ENCODE measurements around the gene CHD6. TPM values are rescaled to one million over a fixed set of nuclear protein-coding genes. Genes with fewer than 3 reads are reported as not detected.

The CHD6 gene
- total and polyA plus RNA-seq, 2 experiments from 2014 or later: 41.0 to 158 TPM

DNA sequence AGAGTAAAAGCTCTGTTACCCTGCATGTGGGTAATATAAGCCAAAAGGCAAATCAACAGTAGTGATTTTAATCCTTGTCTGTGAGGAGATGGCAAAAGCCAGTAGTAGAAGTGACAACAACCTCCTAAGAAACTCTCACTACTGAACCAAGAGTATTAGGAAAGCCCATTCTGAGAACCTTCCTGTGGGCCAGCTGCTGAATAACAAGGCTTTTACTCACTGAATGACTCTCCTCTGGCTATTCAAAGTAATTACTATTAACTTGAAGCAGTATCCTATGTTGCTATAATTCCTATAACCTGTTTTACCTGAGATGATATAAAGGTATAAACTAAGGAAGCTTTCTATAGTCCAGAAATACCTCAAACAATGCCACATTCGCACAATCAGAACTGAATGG lies 55.1 kb downstream of the CHD6 start (continued):
- TF ChIP-seq, protein P1, sequence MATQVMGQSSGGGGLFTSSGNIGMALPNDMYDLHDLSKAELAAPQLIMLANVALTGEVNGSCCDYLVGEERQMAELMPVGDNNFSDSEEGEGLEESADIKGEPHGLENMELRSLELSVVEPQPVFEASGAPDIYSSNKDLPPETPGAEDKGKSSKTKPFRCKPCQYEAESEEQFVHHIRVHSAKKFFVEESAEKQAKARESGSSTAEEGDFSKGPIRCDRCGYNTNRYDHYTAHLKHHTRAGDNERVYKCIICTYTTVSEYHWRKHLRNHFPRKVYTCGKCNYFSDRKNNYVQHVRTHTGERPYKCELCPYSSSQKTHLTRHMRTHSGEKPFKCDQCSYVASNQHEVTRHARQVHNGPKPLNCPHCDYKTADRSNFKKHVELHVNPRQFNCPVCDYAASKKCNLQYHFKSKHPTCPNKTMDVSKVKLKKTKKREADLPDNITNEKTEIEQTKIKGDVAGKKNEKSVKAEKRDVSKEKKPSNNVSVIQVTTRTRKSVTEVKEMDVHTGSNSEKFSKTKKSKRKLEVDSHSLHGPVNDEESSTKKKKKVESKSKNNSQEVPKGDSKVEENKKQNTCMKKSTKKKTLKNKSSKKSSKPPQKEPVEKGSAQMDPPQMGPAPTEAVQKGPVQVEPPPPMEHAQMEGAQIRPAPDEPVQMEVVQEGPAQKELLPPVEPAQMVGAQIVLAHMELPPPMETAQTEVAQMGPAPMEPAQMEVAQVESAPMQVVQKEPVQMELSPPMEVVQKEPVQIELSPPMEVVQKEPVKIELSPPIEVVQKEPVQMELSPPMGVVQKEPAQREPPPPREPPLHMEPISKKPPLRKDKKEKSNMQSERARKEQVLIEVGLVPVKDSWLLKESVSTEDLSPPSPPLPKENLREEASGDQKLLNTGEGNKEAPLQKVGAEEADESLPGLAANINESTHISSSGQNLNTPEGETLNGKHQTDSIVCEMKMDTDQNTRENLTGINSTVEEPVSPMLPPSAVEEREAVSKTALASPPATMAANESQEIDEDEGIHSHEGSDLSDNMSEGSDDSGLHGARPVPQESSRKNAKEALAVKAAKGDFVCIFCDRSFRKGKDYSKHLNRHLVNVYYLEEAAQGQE (IDR thresholded peaks at IDR 0.05; ENCODE audit: unreplicated experiment): no peak
- TF ChIP-seq STAT1 (IDR thresholded peaks at IDR 0.05; ENCODE audit: unreplicated experiment): no peak

DNA sequence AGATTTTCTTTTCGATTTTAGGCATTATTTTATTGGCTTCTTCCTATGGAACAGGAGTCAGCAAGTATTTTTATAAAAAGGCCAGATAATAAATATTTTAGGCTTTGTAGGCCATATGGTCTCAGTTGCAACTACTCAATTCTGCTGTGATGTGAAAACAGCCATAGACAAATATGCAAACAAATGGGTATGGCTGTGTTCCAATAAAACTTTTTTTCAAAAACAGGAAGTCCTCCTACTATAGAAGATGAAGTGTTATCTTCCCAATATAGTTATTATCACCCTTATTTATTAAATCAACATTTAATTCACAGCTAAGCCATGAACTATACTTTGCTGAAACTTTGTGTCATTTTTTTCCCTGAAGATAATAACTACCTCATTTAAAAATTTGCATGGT lies 57.2 kb downstream of the CHD6 start:
- Mint-ChIP-seq H3K4me1 (peaks cover 32% of the 10 kb centered on the region), H3K9me3 (peaks cover 16% of the 10 kb centered on the region), H3K4me3 (no peak overlapping the region), H3K36me3 (ENCODE audit: low read depth) (peaks cover 26% of the 10 kb centered on the region), H3K27me3 (ENCODE audit: insufficient read depth, low read depth, poor library complexity) (peaks cover 6% of the 10 kb centered on the region), H3K27ac (no peak overlapping the region)
- H3K27me3 ChIP-seq (ENCODE audit: insufficient read depth): no peaks in the 10 kb centered on the region
- H3K4me3 ChIP-seq: no peak overlapping the region
- ATAC-seq: no peak
- no peak overlapping the region for H2AFZ ChIP-seq
- peaks cover 20% of the 10 kb centered on the region for H3K4me1 ChIP-seq (ENCODE audit: insufficient read depth)
- peaks cover 4% of the 10 kb centered on the region; the same call in 1 of the 2 replicates for H3K9me2 ChIP-seq (ENCODE audit: insufficient read depth)
- no peak overlapping the region for H3K27ac ChIP-seq (ENCODE audit: low read depth)
- H3K4me2 ChIP-seq: no peak overlapping the region
- peaks cover 46% of the 10 kb centered on the region for H4K20me1 ChIP-seq (replicated peaks; ENCODE audit: insufficient read depth)
- H3K79me2 ChIP-seq (replicated peaks; ENCODE audit: insufficient read depth): peaks cover 100% of the 10 kb centered on the region
- H3F3A ChIP-seq (replicated peaks; ENCODE audit: low read depth): no peaks in the 10 kb centered on the region
- no peak for DNase-seq (ENCODE audit: low spot score)
- 0 out of 2 replicates have a peak, but pooled peaks cover 5% of the 10 kb centered on the region for H3K36me3 ChIP-seq (ENCODE audit: insufficient read depth)
- TF ChIP-seq EZH2 (IDR thresholded peaks at IDR 0.05; ENCODE audit: low read depth, unreplicated experiment) (no peak), JUNB (IDR thresholded peaks at IDR 0.05; ENCODE audit: unreplicated experiment) (no peak), EZH2phosphoT487 (IDR thresholded peaks at IDR 0.05; ENCODE audit: unreplicated experiment) (no peak), POLR2AphosphoS5 (IDR thresholded peaks at IDR 0.05; ENCODE audit: low read depth) (no peak), NANOG (IDR thresholded peaks at IDR 0.05; ENCODE audit: borderline replicate concordance) (no peak), STAT1 (IDR thresholded peaks at IDR 0.05; ENCODE audit: unreplicated experiment) (no peak), ZNF114 (CRISPR knock-in tag; IDR thresholded peaks at IDR 0.05) (no peak), CREB1 (CRISPR knock-in tag; IDR thresholded peaks at IDR 0.05; ENCODE audit: low read depth) (no peak)
- TF ChIP-seq, protein P2, sequence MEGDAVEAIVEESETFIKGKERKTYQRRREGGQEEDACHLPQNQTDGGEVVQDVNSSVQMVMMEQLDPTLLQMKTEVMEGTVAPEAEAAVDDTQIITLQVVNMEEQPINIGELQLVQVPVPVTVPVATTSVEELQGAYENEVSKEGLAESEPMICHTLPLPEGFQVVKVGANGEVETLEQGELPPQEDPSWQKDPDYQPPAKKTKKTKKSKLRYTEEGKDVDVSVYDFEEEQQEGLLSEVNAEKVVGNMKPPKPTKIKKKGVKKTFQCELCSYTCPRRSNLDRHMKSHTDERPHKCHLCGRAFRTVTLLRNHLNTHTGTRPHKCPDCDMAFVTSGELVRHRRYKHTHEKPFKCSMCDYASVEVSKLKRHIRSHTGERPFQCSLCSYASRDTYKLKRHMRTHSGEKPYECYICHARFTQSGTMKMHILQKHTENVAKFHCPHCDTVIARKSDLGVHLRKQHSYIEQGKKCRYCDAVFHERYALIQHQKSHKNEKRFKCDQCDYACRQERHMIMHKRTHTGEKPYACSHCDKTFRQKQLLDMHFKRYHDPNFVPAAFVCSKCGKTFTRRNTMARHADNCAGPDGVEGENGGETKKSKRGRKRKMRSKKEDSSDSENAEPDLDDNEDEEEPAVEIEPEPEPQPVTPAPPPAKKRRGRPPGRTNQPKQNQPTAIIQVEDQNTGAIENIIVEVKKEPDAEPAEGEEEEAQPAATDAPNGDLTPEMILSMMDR (conservative IDR thresholded peaks at IDR 0.05; ENCODE audit: low read depth in 2 of 2): no peak
- TF ChIP-seq, protein P3, sequence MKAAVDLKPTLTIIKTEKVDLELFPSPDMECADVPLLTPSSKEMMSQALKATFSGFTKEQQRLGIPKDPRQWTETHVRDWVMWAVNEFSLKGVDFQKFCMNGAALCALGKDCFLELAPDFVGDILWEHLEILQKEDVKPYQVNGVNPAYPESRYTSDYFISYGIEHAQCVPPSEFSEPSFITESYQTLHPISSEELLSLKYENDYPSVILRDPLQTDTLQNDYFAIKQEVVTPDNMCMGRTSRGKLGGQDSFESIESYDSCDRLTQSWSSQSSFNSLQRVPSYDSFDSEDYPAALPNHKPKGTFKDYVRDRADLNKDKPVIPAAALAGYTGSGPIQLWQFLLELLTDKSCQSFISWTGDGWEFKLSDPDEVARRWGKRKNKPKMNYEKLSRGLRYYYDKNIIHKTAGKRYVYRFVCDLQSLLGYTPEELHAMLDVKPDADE (IDR thresholded peaks at IDR 0.05): no peak
- TF ChIP-seq, protein P4, sequence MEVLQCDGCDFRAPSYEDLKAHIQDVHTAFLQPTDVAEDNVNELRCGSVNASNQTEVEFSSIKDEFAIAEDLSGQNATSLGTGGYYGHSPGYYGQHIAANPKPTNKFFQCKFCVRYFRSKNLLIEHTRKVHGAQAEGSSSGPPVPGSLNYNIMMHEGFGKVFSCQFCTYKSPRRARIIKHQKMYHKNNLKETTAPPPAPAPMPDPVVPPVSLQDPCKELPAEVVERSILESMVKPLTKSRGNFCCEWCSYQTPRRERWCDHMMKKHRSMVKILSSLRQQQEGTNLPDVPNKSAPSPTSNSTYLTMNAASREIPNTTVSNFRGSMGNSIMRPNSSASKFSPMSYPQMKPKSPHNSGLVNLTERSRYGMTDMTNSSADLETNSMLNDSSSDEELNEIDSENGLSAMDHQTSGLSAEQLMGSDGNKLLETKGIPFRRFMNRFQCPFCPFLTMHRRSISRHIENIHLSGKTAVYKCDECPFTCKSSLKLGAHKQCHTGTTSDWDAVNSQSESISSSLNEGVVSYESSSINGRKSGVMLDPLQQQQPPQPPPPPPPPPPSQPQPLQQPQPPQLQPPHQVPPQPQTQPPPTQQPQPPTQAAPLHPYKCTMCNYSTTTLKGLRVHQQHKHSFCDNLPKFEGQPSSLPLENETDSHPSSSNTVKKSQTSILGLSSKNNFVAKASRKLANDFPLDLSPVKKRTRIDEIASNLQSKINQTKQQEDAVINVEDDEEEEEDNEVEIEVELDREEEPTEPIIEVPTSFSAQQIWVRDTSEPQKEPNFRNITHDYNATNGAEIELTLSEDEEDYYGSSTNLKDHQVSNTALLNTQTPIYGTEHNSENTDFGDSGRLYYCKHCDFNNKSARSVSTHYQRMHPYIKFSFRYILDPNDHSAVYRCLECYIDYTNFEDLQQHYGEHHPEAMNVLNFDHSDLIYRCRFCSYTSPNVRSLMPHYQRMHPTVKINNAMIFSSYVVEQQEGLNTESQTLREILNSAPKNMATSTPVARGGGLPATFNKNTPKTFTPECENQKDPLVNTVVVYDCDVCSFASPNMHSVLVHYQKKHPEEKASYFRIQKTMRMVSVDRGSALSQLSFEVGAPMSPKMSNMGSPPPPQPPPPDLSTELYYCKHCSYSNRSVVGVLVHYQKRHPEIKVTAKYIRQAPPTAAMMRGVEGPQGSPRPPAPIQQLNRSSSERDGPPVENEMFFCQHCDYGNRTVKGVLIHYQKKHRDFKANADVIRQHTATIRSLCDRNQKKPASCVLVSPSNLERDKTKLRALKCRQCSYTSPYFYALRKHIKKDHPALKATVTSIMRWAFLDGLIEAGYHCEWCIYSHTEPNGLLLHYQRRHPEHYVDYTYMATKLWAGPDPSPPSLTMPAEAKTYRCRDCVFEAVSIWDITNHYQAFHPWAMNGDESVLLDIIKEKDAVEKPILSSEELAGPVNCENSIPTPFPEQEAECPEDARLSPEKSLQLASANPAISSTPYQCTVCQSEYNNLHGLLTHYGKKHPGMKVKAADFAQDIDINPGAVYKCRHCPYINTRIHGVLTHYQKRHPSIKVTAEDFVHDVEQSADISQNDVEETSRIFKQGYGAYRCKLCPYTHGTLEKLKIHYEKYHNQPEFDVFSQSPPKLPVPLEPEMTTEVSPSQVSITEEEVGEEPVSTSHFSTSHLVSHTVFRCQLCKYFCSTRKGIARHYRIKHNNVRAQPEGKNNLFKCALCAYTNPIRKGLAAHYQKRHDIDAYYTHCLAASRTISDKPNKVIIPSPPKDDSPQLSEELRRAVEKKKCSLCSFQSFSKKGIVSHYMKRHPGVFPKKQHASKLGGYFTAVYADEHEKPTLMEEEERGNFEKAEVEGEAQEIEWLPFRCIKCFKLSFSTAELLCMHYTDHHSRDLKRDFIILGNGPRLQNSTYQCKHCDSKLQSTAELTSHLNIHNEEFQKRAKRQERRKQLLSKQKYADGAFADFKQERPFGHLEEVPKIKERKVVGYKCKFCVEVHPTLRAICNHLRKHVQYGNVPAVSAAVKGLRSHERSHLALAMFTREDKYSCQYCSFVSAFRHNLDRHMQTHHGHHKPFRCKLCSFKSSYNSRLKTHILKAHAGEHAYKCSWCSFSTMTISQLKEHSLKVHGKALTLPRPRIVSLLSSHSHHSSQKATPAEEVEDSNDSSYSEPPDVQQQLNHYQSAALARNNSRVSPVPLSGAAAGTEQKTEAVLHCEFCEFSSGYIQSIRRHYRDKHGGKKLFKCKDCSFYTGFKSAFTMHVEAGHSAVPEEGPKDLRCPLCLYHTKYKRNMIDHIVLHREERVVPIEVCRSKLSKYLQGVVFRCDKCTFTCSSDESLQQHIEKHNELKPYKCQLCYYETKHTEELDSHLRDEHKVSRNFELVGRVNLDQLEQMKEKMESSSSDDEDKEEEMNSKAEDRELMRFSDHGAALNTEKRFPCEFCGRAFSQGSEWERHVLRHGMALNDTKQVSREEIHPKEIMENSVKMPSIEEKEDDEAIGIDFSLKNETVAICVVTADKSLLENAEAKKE (CRISPR knock-in tag; IDR thresholded peaks at IDR 0.05): no peak
